PFSK-1 (cell line): ENCODE measurements around the gene YLPM1.

ENCODE experiments used
- FOXP2 ChIP-seq: optimal IDR thresholded peaks from 2 replicates; pipeline ENCODE3; 2011; ENCODE audit warnings: borderline replicate concordance, control low read depth, inconsistent platforms; ENCODE audit not compliant: insufficient read depth; ENCODE audit errors: extremely low read length, extremely low read depth
- REST ChIP-seq, 2 experiments: IDR thresholded peaks; 2 replicates each; pipeline versions ENCODE4 v1.6.1 to v1.8.0; 2011 to 2012; ENCODE audit warnings: low read depth in 2 of 2, low read length in 2 of 2, control low read depth in 1 of 2, inconsistent platforms in 1 of 2, mild to moderate bottlenecking in 1 of 2, moderate library complexity in 1 of 2; ENCODE audit not compliant: insufficient read depth in 1 of 2

GRCh38 chr14:74800780-74801179 lies 37.7 kb downstream of the YLPM1 start:
- no peak for TF ChIP-seq REST (IDR thresholded peaks at IDR 0.05; ENCODE audit: insufficient read depth in 1 of 2, low read depth in 2 of 2, low read length in 2 of 2)
- TF ChIP-seq FOXP2: no peak
